Uterus (tissue), 4 donors: Measurements from ENCODE around the gene SPRY2. TPM values are rescaled to one million over a fixed set of nuclear protein-coding genes. Genes with fewer than 3 reads are reported as not detected.

ENCODE experiments used
- DNase-seq, 2 donors: peaks; one replicate each; pipeline ENCODE4 v3.0.0-alpha.2; 2019 to 2020
- H3K27ac ChIP-seq, 2 donors: fragments of 200-600 bp; sonication (generic); 1 replicate in 1 of 2; 2 replicates in 1 of 2; pipeline ENCODE4 v1.5.1; 2016 to 2018
- H3K27me3 ChIP-seq, 2 donors: fragments of 200-600 bp; sonication (generic); one replicate each; pipeline ENCODE4 v1.5.1; 2018 to 2019; ENCODE audit warnings: control low read depth in 1 of 2
- H3K36me3 ChIP-seq, 2 donors: fragments of 200-600 bp; sonication (generic); one replicate each; pipeline ENCODE4 v1.5.1; 2019; ENCODE audit warnings: control low read depth in 1 of 2
- H3K4me1 ChIP-seq, 2 donors: fragments of 200-600 bp; sonication (generic); one replicate each; pipeline ENCODE4 v1.5.1; 2018 to 2019; ENCODE audit warnings: control low read depth in 1 of 2
- H3K4me3 ChIP-seq, 2 donors: fragments of 200-600 bp; sonication (generic); 1 replicate in 1 of 2; 2 replicates in 1 of 2; pipeline ENCODE4 v1.5.1; 2018 to 2019; ENCODE audit warnings: mild to moderate bottlenecking in 1 of 2
- H3K9me3 ChIP-seq, 2 donors: fragments of 200-600 bp; sonication (generic); one replicate each; pipeline ENCODE4 v1.5.1; 2019; ENCODE audit warnings: control low read depth in 1 of 2
- POLR2A ChIP-seq, 2 donors: fragments of 450-650 bp; IDR thresholded peaks; one replicate each; pipeline ENCODE4 v1.6.1; 2016; ENCODE audit warnings: antibody characterized with exemption in 2 of 2, mild to moderate bottlenecking in 1 of 2, moderate library complexity in 1 of 2
- intact Hi-C: fragments of 100-400 bp; cut with DNase I; formaldehyde crosslinking; loops from one replicate; pipeline ENCODE4 v1.15.1; 2023; ENCODE audit warnings: low total_unique reads
- total RNA-seq, 4 donors: library from RNA; depleted of rRNA in 3 of 4; stranded (reverse); fragments of >200 nt in 3 of 4; gene quantifications; one replicate each; pipeline versions ENCODE4 v1.1.0 to v1.2.4, GENCODE V29; 2014 to 2023
- TF ChIP-seq, protein P1 (sequence below), 4 experiments: fragments of 200-600 bp in 2 of 4; fragments of 450-650 bp in 2 of 4; sonication (generic) in 2 of 4; IDR thresholded peaks; one replicate each; pipeline ENCODE4 v1.5.1; 2016 to 2019; ENCODE audit warnings: antibody characterized with exemption in 4 of 4, mild to moderate bottlenecking in 2 of 4, moderate library complexity in 1 of 4
- donor health status: DM: yes; HTN: yes; CAD: no.

SPRY2 gene
- total RNA-seq, 4 donors from 2014 or later: 11.3 to 48.6 (median 45.6) TPM

- DNase-seq: no peak
- H3K4me3 ChIP-seq: no peak overlapping the region
- TF ChIP-seq POLR2A (IDR thresholded peaks at IDR 0.05): no peak
- TF ChIP-seq, protein P1, sequence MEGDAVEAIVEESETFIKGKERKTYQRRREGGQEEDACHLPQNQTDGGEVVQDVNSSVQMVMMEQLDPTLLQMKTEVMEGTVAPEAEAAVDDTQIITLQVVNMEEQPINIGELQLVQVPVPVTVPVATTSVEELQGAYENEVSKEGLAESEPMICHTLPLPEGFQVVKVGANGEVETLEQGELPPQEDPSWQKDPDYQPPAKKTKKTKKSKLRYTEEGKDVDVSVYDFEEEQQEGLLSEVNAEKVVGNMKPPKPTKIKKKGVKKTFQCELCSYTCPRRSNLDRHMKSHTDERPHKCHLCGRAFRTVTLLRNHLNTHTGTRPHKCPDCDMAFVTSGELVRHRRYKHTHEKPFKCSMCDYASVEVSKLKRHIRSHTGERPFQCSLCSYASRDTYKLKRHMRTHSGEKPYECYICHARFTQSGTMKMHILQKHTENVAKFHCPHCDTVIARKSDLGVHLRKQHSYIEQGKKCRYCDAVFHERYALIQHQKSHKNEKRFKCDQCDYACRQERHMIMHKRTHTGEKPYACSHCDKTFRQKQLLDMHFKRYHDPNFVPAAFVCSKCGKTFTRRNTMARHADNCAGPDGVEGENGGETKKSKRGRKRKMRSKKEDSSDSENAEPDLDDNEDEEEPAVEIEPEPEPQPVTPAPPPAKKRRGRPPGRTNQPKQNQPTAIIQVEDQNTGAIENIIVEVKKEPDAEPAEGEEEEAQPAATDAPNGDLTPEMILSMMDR (IDR thresholded peaks at IDR 0.05): no peak
- H3K27me3 ChIP-seq: no peaks in the 10 kb centered on the region
- H3K36me3 ChIP-seq: no peaks in the 10 kb centered on the region
- H3K9me3 ChIP-seq: no peaks in the 10 kb centered on the region
- no peaks in the 10 kb centered on the region for H3K4me1 ChIP-seq
- H3K27ac ChIP-seq: peak overlapping the region in 1 of 2 donors; percentile 49
- intact Hi-C loops: no loop called here
These were observed 34.0 kb upstream of the SPRY2 start for GRCh38 chr13:80374901-80375300.

GRCh38 chr13:80374444-80374843, 33.5 kb upstream of the SPRY2 start:
- DNase-seq: peak; percentile 57 to 82
- Histone ChIP-seq H3K4me1 (no peaks in the 10 kb centered on the region), H3K9me3 (no peaks in the 10 kb centered on the region), H3K27ac (peak overlapping the region in 1 of 2 donors; percentile 52), H3K4me3 (no peak overlapping the region), H3K27me3 (no peaks in the 10 kb centered on the region), H3K36me3 (no peaks in the 10 kb centered on the region)
- TF ChIP-seq POLR2A (IDR thresholded peaks at IDR 0.05): no peak
- TF ChIP-seq, protein P1 (IDR thresholded peaks at IDR 0.05): no peak
- intact Hi-C loops: no loop called here

- intact Hi-C loops: no loop called here
- TF ChIP-seq, protein P1 (IDR thresholded peaks at IDR 0.05): no peak
- TF ChIP-seq POLR2A (IDR thresholded peaks at IDR 0.05): no peak
- Histone ChIP-seq H3K4me1 (no peaks in the 10 kb centered on the region), H3K4me3 (no peak overlapping the region), H3K36me3 (no peaks in the 10 kb centered on the region), H3K27me3 (no peaks in the 10 kb centered on the region), H3K27ac (no peak overlapping the region), H3K9me3 (no peaks in the 10 kb centered on the region)
- DNase-seq: no peak
These were observed 31.0 kb upstream of the SPRY2 start for GRCh38 chr13:80371840-80372509.

DNA sequence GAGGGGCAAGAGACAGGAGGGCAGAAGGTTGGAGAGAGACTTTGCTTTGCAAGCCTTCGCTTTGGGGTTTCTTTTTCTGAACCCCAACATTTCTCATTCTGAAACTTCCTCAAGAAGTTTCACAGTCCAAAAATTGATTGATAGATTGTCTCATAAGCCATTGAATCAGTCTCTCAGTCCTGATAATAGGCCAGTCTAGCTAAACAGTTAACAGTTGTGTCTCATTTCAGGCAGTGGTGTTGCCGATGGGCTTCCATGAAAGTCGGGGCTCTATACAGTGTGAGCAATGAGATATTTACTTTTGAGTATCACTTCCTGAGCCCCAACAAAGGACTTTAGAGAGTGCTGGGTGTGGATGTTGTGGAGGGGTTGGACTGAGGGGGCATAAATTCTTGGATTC, 26.5 kb upstream of the SPRY2 start:
- DNase-seq: no peak
- TF ChIP-seq, protein P1 (IDR thresholded peaks at IDR 0.05): no peak
- TF ChIP-seq POLR2A (IDR thresholded peaks at IDR 0.05): no peak
- no peaks in the 10 kb centered on the region for H3K36me3 ChIP-seq
- no peaks in the 10 kb centered on the region for H3K9me3 ChIP-seq
- no peak overlapping the region for H3K27ac ChIP-seq
- intact Hi-C loops: no loop called here
- no peaks in the 10 kb centered on the region for H3K27me3 ChIP-seq
- no peaks in the 10 kb centered on the region for H3K4me1 ChIP-seq
- no peak overlapping the region for H3K4me3 ChIP-seq

- H3K4me1 ChIP-seq: no peaks in the 10 kb centered on the region
- intact Hi-C loops: no loop called here
- no peak for DNase-seq
- no peaks in the 10 kb centered on the region for H3K27me3 ChIP-seq
- no peak for TF ChIP-seq POLR2A (IDR thresholded peaks at IDR 0.05)
- TF ChIP-seq, protein P1 (IDR thresholded peaks at IDR 0.05): peak; percentile 51 to 84 (median 58)
- H3K9me3 ChIP-seq: no peaks in the 10 kb centered on the region
- no peak overlapping the region for H3K27ac ChIP-seq
- H3K4me3 ChIP-seq: peak overlapping the region in 1 of 2 donors; percentile 7
- H3K36me3 ChIP-seq: no peaks in the 10 kb centered on the region
These were observed 23.1 kb upstream of the SPRY2 start for GRCh38 chr13:80363890-80364503.
